GM18505 (cell line): Measurements from ENCODE around the gene TMTC2.
"Not testable (repeated sequence)": the region's sequence is repeated elsewhere in the genome, so short reads cannot be mapped to it uniquely, and the experiment has no call there.

Experiments used
- ATAC-seq: cut with Tn5 transposase; IDR thresholded peaks from one replicate; pipeline ENCODE4 v1.9.1; 2021; ENCODE audit not compliant: unreplicated experiment
- POLR2A ChIP-seq: IDR thresholded peaks from 4 replicates; pipeline ENCODE4 v1.6.1; 2011; ENCODE audit warnings: borderline replicate concordance; ENCODE audit not compliant: insufficient read depth, insufficient read length; ENCODE audit errors: extremely low read depth

Gene TMTC2

GRCh38 chr12:82728710-82729109 is 42.0 kb downstream of the TMTC2 start:
- TF ChIP-seq POLR2A = no peak

DNA sequence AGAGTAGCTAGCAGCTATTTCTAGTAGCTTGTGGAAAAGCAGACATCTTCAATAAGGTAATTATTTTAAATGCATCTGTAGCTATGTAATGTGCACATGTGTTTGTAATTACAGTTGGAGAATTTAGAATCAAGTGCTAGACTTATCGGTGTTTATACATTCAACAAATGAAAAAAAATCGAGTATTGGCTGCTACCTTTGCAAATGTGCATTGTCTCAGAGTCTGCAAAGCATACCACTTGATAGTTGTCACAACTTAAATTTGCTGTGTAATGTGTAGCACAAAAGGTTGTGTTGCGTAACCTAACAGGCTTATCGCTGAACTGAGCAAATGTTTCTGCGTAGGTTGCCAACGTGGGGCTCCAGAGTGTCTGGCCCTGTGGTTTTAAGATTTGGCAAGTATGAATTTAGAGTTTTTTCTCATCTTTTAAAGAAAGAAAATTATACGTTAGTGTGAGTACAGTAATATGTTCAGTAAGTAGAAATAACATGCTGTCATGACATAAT is 44.3 kb downstream of the TMTC2 start:
- ATAC-seq = no peak
- TF ChIP-seq POLR2A = no peak

More at GRCh38 chr12:82728710-82729109, 42.0 kb downstream of the TMTC2 start:
- ATAC-seq = no peak

DNA sequence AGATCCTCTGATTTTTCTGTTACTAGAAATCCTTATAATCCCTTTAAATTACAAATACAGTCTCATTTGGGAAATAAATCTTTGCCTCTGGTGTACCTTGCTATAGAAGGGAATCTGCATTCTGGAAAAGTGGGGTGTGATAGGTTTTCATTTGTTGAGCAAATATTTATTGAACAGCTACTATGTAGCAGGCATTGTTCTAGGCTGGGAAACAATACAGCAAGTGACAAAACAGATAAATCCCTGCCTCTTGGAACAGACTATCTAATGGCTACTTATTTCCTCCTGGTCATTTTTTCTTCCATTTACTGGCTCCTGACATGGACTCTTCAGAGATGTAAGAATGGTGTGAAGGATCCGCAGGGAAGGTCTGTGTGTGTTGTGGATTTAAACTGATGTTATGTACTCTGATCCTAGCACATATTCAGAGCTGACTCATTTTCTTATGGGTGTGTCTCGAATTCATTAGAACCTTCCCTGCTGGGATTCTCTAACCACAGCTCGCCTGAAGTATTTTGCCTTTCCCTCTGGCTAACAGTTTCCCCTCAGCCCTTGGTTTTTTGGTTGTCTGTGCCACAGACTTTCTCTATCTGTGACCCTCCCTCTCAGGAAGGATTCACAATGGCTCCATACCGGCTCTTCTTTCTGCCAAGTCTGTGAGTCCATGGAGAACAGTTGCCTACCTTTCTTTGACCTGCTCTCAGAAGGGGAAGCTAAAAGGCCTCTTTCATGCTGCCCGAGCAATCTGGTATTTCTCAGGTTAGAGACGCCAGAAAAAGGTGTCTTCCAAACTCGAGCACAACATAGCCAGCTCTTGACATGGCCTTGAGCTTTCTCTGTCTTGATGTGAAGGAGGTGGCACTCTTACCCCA is 53.7 kb downstream of the TMTC2 start:
- no peak for ATAC-seq
- no peak for TF ChIP-seq POLR2A

GRCh38 chr12:82745063-82745674 is 58.5 kb downstream of the TMTC2 start:
- TF ChIP-seq POLR2A = no peak
- ATAC-seq = no peak

DNA sequence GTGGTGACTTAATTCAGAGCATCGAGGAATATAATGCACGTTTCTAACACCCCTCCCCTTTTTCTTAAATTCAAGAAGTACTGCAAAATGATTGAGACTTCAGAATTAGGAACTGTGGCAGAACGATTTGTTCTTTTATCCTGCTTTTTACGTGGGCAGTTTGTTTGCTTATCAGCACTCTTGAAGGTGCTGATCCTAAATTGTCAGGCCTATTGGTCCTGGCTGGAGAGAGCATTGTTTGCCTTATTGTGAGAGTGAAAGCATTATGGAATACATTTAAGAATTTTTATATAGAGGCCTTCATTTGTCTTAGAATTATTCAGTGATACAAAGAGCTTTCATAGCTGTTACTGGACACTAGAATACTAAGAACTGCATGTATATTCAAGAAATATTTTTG is 59.1 kb downstream of the TMTC2 start:
- no peak for TF ChIP-seq POLR2A
- no peak for ATAC-seq

- no peak for TF ChIP-seq POLR2A
- ATAC-seq = no peak
Measured at GRCh38 chr12:82746668-82747067, 60.0 kb downstream of the TMTC2 start.

- no peak for TF ChIP-seq POLR2A
- no peak for ATAC-seq
Measured at GRCh38 chr12:82749015-82749414, 62.3 kb downstream of the TMTC2 start.

- TF ChIP-seq POLR2A = no peak
- no peak for ATAC-seq
Measured at GRCh38 chr12:82754856-82755255, 68.2 kb downstream of the TMTC2 start.

- no peak for TF ChIP-seq POLR2A
- ATAC-seq = no peak
Measured at GRCh38 chr12:82756303-82756702, 69.6 kb downstream of the TMTC2 start.

DNA sequence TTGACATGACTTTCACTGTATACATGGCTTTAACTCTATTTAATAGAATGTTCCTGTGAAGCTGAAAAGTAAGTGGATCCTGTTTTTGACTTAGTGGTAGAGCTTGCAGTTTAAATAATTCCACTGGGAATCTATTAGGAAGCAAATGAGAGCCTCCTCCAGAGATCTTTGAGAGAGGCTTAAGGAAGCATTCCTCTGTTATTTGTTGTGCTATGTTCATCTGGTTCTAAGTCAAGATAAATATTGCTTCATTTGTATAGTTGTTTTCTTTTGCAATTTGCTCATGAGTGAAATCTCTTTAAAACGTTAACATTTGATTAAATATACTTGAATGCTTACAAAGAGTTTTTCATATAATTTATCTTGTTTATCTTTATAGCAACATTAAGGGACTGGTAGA is 70.4 kb downstream of the TMTC2 start:
- ATAC-seq = no peak
- TF ChIP-seq POLR2A = no peak

DNA sequence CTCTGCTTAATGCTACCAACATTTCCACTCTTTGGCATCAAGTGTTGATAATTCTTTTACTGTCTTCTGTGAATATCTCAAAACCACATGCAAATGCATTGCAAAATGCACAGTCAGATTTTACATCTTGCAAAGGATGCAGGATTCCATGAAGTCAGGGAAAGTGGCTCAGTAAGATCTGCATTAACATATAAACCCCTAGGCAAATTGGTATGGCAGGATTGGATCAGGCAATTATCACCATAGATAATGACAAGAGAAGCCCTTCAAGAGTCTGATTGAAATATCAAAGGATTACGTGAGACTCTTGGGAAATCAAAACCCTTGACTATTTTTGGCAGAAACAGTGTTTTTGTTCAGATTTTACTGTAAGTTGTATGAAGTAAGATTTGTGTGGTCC is 71.0 kb downstream of the TMTC2 start:
- ATAC-seq = no peak
- TF ChIP-seq POLR2A = no peak

DNA sequence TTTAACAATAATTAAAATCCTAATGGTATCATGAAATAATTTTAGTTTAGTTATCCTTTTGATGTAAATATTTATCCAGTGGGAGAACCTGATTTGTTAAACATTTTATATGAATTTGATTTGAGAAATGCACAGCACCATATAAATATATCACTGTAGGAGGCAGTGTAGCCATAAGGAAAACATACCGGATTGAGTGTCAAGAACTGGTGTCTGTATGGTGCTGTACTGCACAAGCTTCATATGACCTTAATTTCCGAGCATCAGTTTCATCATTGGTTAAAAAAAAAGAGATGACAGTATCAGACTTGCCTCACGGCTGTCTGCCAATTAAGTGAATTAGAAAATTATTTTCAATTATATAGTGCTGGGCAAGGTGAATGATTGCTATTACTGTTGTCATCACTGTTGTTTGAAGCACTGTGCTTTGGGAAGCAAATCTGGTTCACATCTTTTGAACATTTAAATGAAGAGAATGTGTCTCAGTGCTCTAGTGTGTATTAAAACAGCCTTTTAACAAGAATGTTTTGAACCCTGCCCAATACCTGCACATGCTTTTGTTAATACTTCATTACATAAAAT is 72.1 kb downstream of the TMTC2 start:
- ATAC-seq = no peak
- TF ChIP-seq POLR2A = no peak

- TF ChIP-seq POLR2A = no peak
- ATAC-seq = no peak
Measured at GRCh38 chr12:82760423-82760822, 73.7 kb downstream of the TMTC2 start.

GRCh38 chr12:82765206-82765605 is 78.5 kb downstream of the TMTC2 start:
- not testable (repeated sequence) for ATAC-seq
